Subcutaneous preadipocyte (primary cell): ENCODE results near the gene TLE5. TPM values are rescaled to one million over a fixed set of nuclear protein-coding genes. Genes with fewer than 3 reads are reported as not detected.

Experiments
- total RNA-seq: library from RNA; depleted of rRNA; stranded (reverse); fragments of >200 nt; gene quantifications from 2 replicates; pipeline ENCODE4 v1.2.3, GENCODE V29; 2012

Gene TLE5, protein sequence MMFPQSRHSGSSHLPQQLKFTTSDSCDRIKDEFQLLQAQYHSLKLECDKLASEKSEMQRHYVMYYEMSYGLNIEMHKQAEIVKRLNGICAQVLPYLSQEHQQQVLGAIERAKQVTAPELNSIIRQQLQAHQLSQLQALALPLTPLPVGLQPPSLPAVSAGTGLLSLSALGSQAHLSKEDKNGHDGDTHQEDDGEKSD
- 151 and 166 TPM in 2 replicates for total RNA-seq

DNA sequence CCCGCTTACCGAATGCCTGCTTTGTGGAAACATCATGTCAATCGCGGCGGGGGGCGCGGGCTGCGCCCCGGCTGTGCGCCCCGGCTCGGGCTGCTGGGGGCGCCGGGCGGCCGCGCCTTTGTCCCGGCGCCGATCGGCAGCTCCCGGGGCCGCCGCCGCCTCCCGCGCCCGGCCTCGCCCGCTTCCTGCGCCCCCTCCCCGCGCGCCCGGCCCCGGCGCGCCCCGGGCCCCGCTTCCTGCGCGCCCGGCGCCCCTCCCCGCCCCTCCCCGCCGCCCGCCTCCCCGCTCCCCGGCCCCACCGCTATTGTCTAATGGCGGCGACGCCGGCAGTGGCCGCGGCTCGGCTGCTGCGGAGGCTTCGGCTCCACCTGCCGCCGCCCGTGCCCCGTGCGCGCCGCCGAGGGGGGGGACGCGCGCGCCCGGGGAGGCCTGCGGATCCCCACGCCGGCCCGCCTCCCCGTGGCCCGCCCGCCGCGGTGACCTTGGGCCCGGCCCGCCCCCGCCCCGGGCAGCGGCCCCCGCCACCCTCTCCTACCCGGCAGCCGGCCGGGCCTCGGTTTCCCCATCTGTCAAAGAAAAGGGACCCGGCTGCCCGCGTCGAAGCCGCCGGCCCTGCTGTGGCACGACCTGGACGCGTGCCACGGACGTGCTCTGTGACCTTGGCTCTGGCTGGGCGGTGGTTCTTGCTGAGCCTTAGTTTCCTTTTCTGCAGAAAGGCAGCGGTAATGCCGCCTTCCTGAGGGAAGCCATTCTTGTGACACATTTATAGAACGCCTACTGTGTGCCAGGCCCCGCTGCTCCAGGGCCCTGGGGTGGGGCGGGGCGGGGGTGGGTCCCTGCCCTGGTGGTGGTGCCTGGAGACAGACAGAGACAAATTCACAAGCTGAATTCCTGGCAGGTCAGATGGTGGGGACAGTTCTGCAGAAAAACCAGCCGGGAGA lies at the start of gene TLE5:
Gene TLE5, minus strand, starts transcription at position 331 of the 941 bp plus-strand sequence. Its CDS starts 295 bp downstream, at position 36.

GRCh38 chr19:3029065-3029923 lies 33.0 kb downstream of the TLE5 start, which contains the start of gene TLE2:
TLE2 (minus strand) TSS chr19:3029280; CDS start chr19:3028904, 376 bp downstream.

Other genes with a start within 250 kb of the TLE5 start
- 1.6 and 2.9 TPM in 2 replicates for gene ZNF554, start 242.6 kb downstream of the TLE5 start, total RNA-seq
- 4.0 and 4.3 TPM in 2 replicates for gene ZNF555, start 221.0 kb downstream of the TLE5 start, total RNA-seq
- not detected in 2 replicates for gene ZNF556, start 195.2 kb downstream of the TLE5 start, total RNA-seq
- gene ZNF57, start 161.6 kb downstream of the TLE5 start, total RNA-seq = 4.4 and 5.1 TPM in 2 replicates
- gene ZNF77, start 117.5 kb downstream of the TLE5 start, total RNA-seq = 3.3 and 4.1 TPM in 2 replicates
- gene TLE6, start 84.9 kb downstream of the TLE5 start, total RNA-seq = 0.73 TPM in 1 of 2 replicates, not detected in the other
- gene TLE2, start 33.2 kb downstream of the TLE5 start, total RNA-seq = 0.39 and 1.5 TPM in 2 replicates
- gene GNA11, start 31.9 kb upstream of the TLE5 start, total RNA-seq = 50.0 and 71.9 TPM in 2 replicates
- gene GNA15, start 73.5 kb upstream of the TLE5 start, total RNA-seq = not detected in 2 replicates
- gene S1PR4, start 116.3 kb upstream of the TLE5 start, total RNA-seq = not detected in 2 replicates
- gene NCLN, start 123.4 kb upstream of the TLE5 start, total RNA-seq = 54.7 and 73.5 TPM in 2 replicates
- under 0.01 and 0.39 TPM in 2 replicates for gene CELF5, start 162.2 kb upstream of the TLE5 start, total RNA-seq